ENCODE results near the gene RNU4-1. TPM values are rescaled to one million over a fixed set of nuclear protein-coding genes. Genes with fewer than 3 reads are reported as not detected.

Gene RNU4-1
- total RNA-seq, 1 experiment from 2014 or later, result 2,323 TPM

GRCh38 chr12:120258323-120258896, 34.6 kb downstream of the RNU4-1 start:
- intact Hi-C loops (cut with micrococcal nuclease), result no loop called here
- peaks cover 3 to 18% of the 10 kb centered on the region in 2 experiments; a peak in 2 of 4 replicates for H3K36me3 ChIP-seq (ENCODE audit: control insufficient read depth in 1 of 2, insufficient read depth in 2 of 2, low read length in 2 of 2)

More at GRCh38 chr12:120258323-120258896, 34.6 kb downstream of the RNU4-1 start:
- Histone ChIP-seq H3K9me2 (ENCODE audit: insufficient read depth) (no peaks in the 10 kb centered on the region), H3K4me3 (replicated peaks in 1 of 2; ENCODE audit: low read depth in 1 of 2, low read length in 2 of 2) (no peak overlapping the region), H3K4me2 (ENCODE audit: low read length) (no peak overlapping the region), H3K27ac (ENCODE audit: low read depth, low read length) (no peak overlapping the region), H2AFZ (ENCODE audit: low read depth, low read length, poor library complexity, severe bottlenecking) (no peak overlapping the region), H3K27me3 (ENCODE audit: insufficient read depth, low read length) (no peaks in the 10 kb centered on the region), H3K79me2 (ENCODE audit: insufficient read depth, low read length) (peaks cover 100% of the 10 kb centered on the region), H4K20me1 (ENCODE audit: insufficient read depth) (no peaks in the 10 kb centered on the region; the same call in 1 of the 2 replicates), H3K4me1 (ENCODE audit: control insufficient read depth in 1 of 2, insufficient read depth in 2 of 2, low read length in 2 of 2) (peaks cover 40 to 67% of the 10 kb centered on the region in 2 experiments), H3K9ac (ENCODE audit: low read length) (no peak overlapping the region), H3K9me3 (ENCODE audit: control insufficient read depth in 1 of 2, insufficient read depth in 1 of 2, low read depth in 1 of 2, low read length in 2 of 2) (no peaks in the 10 kb centered on the region)
- ChIA-PET RAD21 (ENCODE audit: low non-redundant PET in 1 of 2, low total read pairs in 2 of 2, uncharacterized antibody in 2 of 2, unreplicated experiment in 2 of 2) (no interaction called here), POLR2A (interaction anchor here (1.2 kb wide), 1 partner anchor 57 kb away, joined by 6 read pairs; the partner anchor contains the start of gene RPLP0), CTCF (interaction anchor here (0.9 kb wide), 1 partner anchor 22 kb away, joined by 3 read pairs; no protein-coding TSS in a partner anchor)
- DNase-seq (ENCODE audit: low read depth, low spot score) (no peak), ATAC-seq (no peak)
- TF ChIP-seq REST (IDR thresholded peaks at IDR 0.05; ENCODE audit: low read depth), result no peak
- BruUV-seq (replicated peaks), result no TSS peak
